22Rv1 (cell line): ENCODE measurements around the gene AP2A2.

Experiments used
- ZFX ChIP-seq: fragments of 450-650 bp; IDR thresholded peaks from 2 replicates; pipeline ENCODE4 v1.6.1; 2017; ENCODE audit warnings: antibody characterized with exemption, borderline replicate concordance
- TF ChIP-seq, protein P1 (sequence below): fragments of 450-650 bp; IDR thresholded peaks from 2 replicates; pipeline ENCODE4 v1.5.1; 2017; ENCODE audit warnings: mild to moderate bottlenecking

DNA sequence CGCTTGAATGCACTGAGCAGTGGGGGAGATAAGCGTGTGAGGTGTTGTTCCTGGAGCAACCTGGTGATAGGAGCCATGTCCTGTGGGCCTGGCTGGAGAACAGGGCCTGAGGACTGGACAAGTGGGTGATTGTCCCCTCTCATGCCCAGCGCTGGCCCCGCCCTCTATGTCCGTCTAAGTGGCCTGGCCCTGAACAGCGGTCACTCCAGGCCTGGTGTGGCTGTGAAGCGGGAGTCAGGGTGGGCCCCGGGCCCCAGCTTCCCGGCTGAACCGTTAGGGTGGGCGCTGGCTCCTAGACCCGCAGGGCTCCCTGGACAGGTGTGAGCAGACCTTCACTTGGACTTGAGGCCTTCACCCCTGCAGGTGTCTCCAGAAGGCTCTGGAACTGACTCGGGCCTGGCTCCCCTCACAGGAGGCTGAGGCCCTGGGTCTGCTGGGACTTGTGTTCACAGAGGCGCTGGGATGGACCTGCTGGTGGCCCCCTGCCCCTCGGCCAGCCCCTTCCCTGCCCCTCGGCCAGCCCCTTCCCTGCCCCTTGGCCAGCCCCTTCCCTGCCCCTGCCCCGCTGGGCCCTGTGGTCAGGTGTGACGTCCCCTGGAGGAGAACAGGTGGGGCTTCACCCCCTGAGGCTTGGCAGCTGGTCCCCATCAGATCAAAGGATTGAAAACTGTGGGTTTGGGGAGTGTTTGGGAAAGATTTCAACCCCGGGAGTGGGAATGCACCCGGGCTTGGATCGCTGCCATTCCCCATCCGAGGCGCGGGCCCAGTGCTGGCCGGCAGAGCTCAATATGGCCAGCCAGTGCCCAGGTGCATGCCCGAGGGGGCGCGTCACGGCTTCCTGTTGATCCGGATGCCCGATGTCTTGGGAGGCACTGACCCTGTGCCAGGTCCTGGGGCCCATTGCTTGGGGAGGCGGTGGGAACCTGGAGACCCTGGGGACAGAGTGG, 114.1 kb downstream of the AP2A2 start:
- TF ChIP-seq ZFX, result no peak
- TF ChIP-seq, protein P1, sequence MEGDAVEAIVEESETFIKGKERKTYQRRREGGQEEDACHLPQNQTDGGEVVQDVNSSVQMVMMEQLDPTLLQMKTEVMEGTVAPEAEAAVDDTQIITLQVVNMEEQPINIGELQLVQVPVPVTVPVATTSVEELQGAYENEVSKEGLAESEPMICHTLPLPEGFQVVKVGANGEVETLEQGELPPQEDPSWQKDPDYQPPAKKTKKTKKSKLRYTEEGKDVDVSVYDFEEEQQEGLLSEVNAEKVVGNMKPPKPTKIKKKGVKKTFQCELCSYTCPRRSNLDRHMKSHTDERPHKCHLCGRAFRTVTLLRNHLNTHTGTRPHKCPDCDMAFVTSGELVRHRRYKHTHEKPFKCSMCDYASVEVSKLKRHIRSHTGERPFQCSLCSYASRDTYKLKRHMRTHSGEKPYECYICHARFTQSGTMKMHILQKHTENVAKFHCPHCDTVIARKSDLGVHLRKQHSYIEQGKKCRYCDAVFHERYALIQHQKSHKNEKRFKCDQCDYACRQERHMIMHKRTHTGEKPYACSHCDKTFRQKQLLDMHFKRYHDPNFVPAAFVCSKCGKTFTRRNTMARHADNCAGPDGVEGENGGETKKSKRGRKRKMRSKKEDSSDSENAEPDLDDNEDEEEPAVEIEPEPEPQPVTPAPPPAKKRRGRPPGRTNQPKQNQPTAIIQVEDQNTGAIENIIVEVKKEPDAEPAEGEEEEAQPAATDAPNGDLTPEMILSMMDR, result no peak
